SJCRH30 (cell line): ENCODE data around the gene DDIT3. TPM values are rescaled to one million over a fixed set of nuclear protein-coding genes. Genes with fewer than 3 reads are reported as not detected.
"Not testable (repeated sequence)": the region's sequence is repeated elsewhere in the genome, so short reads cannot be mapped to it uniquely, and the experiment has no call there.

ENCODE experiments used
- DNase-seq, 2 experiments: peaks; one replicate each; pipeline ENCODE4 v3.0.0-alpha.2; 2015 to 2020
- H3K27ac ChIP-seq: fragments of 250-450 bp; sonication (Bioruptor Pico); 2 replicates; pipeline ENCODE4 v1.5.1; 2020; ENCODE audit warnings: mild to moderate bottlenecking, moderate library complexity
- H3K27me3 ChIP-seq: fragments of 250-450 bp; sonication (Bioruptor Pico); 2 replicates; pipeline ENCODE4 v1.5.1; 2020; ENCODE audit warnings: mild to moderate bottlenecking, moderate library complexity
- H3K36me3 ChIP-seq: fragments of 250-450 bp; sonication (Bioruptor Pico); 2 replicates; pipeline ENCODE4 v1.5.1; 2020; ENCODE audit warnings: mild to moderate bottlenecking, moderate library complexity
- H3K4me1 ChIP-seq: fragments of 250-450 bp; sonication (Bioruptor Pico); 2 replicates; pipeline ENCODE4 v1.5.1; 2020; ENCODE audit warnings: mild to moderate bottlenecking, moderate library complexity
- H3K4me3 ChIP-seq: fragments of 250-450 bp; sonication (Bioruptor Pico); 2 replicates; pipeline ENCODE4 v1.5.1; 2020; ENCODE audit warnings: mild to moderate bottlenecking, moderate library complexity
- H3K9me3 ChIP-seq: fragments of 250-450 bp; sonication (Bioruptor Pico); replicated peaks from 2 replicates; pipeline ENCODE4 v1.5.1; 2020; ENCODE audit warnings: mild to moderate bottlenecking, moderate library complexity
- total RNA-seq: library from RNA; depleted of rRNA; stranded (reverse); fragments of >200 nt; shearing (Covaris generic); gene quantifications from 2 replicates; pipeline ENCODE4 v1.2.3, GENCODE V29; 2014

DDIT3 gene
- total RNA-seq, 1 experiment from 2014 or later = 91.1 TPM

DNA sequence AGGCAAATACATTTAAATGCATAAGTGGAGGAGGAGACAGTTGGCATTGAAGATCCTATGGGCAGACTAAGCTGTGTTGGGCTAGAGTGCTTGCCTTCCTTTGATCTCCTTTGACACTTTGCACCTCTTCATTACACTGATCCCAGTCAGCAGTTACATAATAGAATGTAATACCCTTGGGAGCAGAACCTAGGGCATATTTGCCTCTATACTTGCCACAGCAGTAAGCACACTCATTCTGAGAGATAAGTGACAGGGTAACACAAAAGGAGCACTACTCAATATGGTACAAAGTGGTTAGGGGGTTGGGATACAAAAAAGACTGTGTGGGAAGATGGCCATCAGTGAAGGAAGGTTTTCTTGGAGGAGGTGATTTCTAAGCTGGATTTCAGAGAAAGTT, 23.5 kb downstream of the DDIT3 start:
- no peak for DNase-seq
- Histone ChIP-seq H3K27ac (no peak overlapping the region), H3K36me3 (peaks cover 79% of the 10 kb centered on the region), H3K27me3 (no peaks in the 10 kb centered on the region), H3K9me3 (no peaks in the 10 kb centered on the region; the same call in 1 of the 2 replicates), H3K4me1 (no peaks in the 10 kb centered on the region), H3K4me3 (no peak overlapping the region)

- not testable (repeated sequence) for H3K4me3 ChIP-seq, DNase-seq, H3K27me3 ChIP-seq, H3K4me1 ChIP-seq, H3K27ac ChIP-seq, H3K9me3 ChIP-seq
- H3K36me3 ChIP-seq = peaks cover 77% of the 10 kb centered on the region
Measured at GRCh38 chr12:57495051-57495701, 25.1 kb downstream of the DDIT3 start.

GRCh38 chr12:57491393-57492280, 28.7 kb downstream of the DDIT3 start:
- H3K4me3 ChIP-seq = no peak overlapping the region
- no peak overlapping the region for H3K27ac ChIP-seq
- no peaks in the 10 kb centered on the region for H3K27me3 ChIP-seq
- peaks cover 57% of the 10 kb centered on the region for H3K36me3 ChIP-seq
- H3K9me3 ChIP-seq = no peaks in the 10 kb centered on the region; the same call in 1 of the 2 replicates
- H3K4me1 ChIP-seq = peaks cover 10% of the 10 kb centered on the region
- peak in 1 of 2 experiments; percentile 67 for DNase-seq

- H3K36me3 ChIP-seq = peaks cover 47% of the 10 kb centered on the region
- no peaks in the 10 kb centered on the region; the same call in 1 of the 2 replicates for H3K9me3 ChIP-seq
- H3K27me3 ChIP-seq = no peaks in the 10 kb centered on the region
- H3K4me1 ChIP-seq = peaks cover 10% of the 10 kb centered on the region
- no peak overlapping the region for H3K4me3 ChIP-seq
- H3K27ac ChIP-seq = no peak overlapping the region
- no peak for DNase-seq
Measured at GRCh38 chr12:57490126-57490525, 30.2 kb downstream of the DDIT3 start.

DNA sequence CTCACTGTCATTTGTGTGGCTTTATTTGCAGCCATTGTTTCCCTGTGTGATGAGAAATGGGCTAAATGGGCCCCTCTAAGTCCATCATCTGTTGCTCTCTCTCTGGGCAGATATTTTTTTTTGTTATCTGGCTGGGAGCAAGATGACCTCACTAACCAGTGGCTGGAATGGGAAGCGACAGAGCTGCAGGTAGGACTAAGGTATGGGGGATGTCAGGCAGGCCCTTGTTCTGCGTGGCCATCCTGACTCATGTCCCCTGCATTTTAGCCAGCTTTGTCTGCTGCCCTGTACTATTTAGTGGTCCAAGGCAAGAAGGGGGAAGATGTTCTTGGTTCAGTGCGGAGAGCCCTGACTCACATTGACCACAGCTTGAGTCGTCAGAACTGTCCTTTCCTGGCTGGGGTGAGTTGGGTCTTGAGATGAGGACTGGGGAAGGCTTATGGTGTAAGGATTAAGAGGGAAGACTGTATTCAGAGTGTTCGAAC, 31.1 kb downstream of the DDIT3 start:
- Histone ChIP-seq H3K36me3 (peaks cover 44% of the 10 kb centered on the region), H3K4me3 (peak overlapping the region; percentile 87), H3K4me1 (peaks cover 10% of the 10 kb centered on the region), H3K27me3 (no peaks in the 10 kb centered on the region), H3K27ac (no peak overlapping the region), H3K9me3 (no peaks in the 10 kb centered on the region; the same call in 1 of the 2 replicates)
- DNase-seq = no peak

DNA sequence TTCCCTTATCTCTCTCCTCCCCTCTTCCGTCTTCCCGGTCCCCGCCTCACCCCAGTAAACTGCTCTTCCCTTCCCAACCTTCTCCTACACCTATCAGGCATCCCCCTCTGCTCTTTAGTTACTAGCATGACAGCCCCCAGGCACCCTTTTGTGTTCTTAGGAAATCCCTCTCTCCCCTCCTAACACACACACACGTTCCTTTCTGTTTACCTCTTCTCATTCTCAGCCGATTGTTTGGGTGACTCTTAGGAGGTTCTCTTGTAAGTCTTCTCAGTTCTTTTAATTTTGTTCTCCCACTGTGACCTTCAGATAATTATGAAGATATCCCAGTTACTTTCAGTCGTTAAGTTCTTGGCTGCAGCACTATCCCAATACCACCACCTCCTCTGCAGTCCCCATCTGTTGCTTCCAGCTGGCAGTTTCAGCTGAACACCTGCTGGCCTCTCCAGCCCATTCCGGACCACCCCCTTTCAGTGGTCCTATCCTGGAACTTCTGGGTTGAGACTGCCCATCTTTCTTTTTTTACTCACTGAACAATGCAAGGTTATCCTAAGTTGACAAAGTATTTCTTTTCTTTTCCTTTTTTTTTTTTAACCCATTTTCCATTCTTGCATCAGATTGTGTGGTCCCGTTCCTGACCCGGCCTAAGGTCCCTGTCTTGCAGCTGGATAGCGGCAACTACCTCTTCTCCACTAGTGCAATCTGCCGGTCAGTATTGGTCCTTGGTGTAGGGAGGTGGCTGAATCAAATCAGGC, 31.7 kb downstream of the DDIT3 start:
- Histone ChIP-seq H3K27ac (peak overlapping the region; percentile 68), H3K27me3 (no peaks in the 10 kb centered on the region), H3K9me3 (no peaks in the 10 kb centered on the region; the same call in 1 of the 2 replicates), H3K4me3 (peak overlapping the region; percentile 87), H3K36me3 (peaks cover 39% of the 10 kb centered on the region), H3K4me1 (peaks cover 11% of the 10 kb centered on the region)
- peak; percentile 88 to 89 for DNase-seq

DNA sequence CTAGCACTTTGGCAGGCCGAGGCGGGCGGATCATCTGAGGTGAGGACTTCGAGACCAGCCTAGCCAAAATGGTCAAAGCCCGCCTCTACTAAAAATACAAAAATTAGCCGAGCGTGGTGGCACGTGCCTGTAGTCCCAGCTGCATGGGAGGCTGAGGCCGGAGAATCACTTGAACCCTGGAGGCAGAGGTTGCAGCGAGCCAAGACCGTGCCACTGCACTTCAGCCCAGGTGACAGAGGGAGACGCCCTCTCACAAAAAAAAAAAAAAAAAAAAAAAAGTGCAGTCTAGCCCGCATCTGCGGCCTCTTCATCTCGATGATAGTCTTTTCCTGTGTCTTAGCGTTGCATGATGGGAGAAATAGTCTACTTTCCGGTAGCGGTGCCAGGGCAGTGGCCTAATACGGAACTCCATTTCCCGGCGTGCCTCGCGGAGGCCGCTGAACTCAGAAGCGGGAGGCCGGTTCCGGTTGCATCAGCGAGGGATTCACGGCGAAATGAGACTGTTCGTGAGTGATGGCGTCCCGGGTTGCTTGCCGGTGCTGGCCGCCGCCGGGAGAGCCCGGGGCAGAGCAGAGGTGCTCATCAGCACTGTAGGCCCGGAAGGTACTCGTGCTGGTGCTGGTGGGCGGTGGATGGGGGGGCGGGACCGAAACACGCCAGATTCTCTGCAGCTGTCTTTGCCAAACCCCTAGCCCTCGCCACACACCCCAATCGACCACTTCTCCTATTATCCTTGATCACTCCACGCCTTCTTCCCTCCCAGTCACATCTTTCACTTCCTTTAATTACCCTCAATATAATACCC, 32.5 kb downstream of the DDIT3 start, which contains the start of gene MARS1:
MARS1 (plus strand) TSS at position 472 of the 805 bp plus-strand sequence; CDS start at position 495, 23 bp downstream.
- Histone ChIP-seq H3K4me3 (peak within 1 kb of the TSS; percentile 87), H3K27me3 (no peaks in the 10 kb centered on the region), H3K9me3 (no peaks in the 10 kb centered on the region; the same call in 1 of the 2 replicates), H3K27ac (peak within 1 kb of the TSS; percentile 68), H3K36me3 (peaks cover 36% of the 10 kb centered on the region), H3K4me1 (peaks cover 19% of the 10 kb centered on the region)
- DNase-seq = peak; percentile 100

GRCh38 chr12:57487055-57487596, 33.2 kb downstream of the DDIT3 start:
- no peak for DNase-seq
- peaks cover 31% of the 10 kb centered on the region for H3K36me3 ChIP-seq
- no peaks in the 10 kb centered on the region for H3K27me3 ChIP-seq
- peak overlapping the region; percentile 68 for H3K27ac ChIP-seq
- no peaks in the 10 kb centered on the region for H3K9me3 ChIP-seq
- H3K4me3 ChIP-seq = peak overlapping the region; percentile 87
- peaks cover 24% of the 10 kb centered on the region for H3K4me1 ChIP-seq

- H3K9me3 ChIP-seq = no peaks in the 10 kb centered on the region
- H3K4me3 ChIP-seq = no peak overlapping the region
- H3K36me3 ChIP-seq = peaks cover 17% of the 10 kb centered on the region
- no peak for DNase-seq
- H3K27me3 ChIP-seq = no peaks in the 10 kb centered on the region
- no peak overlapping the region for H3K27ac ChIP-seq
- peaks cover 33% of the 10 kb centered on the region for H3K4me1 ChIP-seq
Measured at GRCh38 chr12:57485695-57486094, 34.6 kb downstream of the DDIT3 start.

GRCh38 chr12:57483466-57483865, 36.8 kb downstream of the DDIT3 start:
- DNase-seq = no peak
- H3K27me3 ChIP-seq = no peaks in the 10 kb centered on the region
- peaks cover 42% of the 10 kb centered on the region for H3K4me1 ChIP-seq
- no peaks in the 10 kb centered on the region for H3K9me3 ChIP-seq
- no peak overlapping the region for H3K4me3 ChIP-seq
- H3K27ac ChIP-seq = no peak overlapping the region
- H3K36me3 ChIP-seq = no peaks in the 10 kb centered on the region

DNA sequence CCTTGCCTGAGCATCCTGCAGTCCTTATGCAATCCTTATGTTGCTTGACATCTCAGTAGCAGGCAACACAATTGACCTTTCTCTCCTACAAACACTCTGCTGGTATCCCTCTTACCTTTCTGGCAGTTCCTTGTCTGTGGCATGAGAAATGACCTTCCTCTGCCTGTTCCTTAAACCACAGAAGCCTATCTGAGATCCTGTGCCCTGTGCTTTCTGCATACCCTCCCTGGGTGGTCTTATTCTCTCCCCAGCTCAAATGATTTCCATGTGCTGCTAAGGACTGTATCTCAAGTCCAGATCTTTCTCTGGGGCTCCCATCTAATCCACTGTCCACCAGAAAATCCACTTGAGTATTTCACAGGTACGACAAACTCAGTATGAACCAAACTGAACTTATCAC, 38.6 kb downstream of the DDIT3 start:
- Histone ChIP-seq H3K9me3 (no peaks in the 10 kb centered on the region), H3K27ac (no peak overlapping the region), H3K36me3 (no peaks in the 10 kb centered on the region), H3K4me3 (no peak overlapping the region), H3K27me3 (no peaks in the 10 kb centered on the region), H3K4me1 (peaks cover 51% of the 10 kb centered on the region)
- peak; percentile 87 to 92 for DNase-seq

DNA sequence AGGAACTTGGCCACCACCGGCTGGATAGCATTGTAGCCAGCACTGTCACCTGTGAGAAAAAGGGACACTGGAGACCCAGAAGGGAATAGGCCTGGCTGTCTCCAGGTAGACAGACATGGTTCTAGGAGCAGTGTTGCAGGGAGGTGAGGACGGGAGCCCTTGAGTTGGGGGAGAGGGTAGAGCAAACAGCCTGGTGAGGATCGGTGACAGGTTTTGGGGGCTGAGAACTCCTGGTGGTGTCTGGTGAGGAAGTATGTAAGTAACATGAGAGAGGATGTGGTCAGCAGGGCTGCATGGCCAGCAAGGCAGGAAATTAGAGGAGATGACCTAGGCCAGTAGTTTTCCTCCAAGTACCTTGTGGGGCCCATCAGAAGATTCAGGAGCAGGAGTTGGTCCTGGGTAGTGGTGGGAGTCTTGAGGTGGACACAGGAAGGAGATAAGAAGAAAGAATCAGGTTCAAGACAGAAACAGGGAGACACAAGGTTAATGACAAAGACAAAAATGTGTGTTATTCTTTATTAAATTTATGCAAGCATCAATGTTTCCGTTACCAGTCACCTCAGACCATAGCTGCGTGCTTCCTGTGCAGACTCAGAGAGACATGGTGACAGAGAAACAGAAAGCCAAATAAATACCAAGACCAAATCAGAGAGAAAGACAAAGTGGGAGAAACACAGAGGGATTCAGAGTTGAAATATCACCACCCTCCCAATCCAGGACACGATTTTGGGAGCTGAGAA, 40.8 kb downstream of the DDIT3 start, which contains the start of gene ARHGAP9:
ARHGAP9 (minus strand) TSS at position 491 of the 740 bp plus-strand sequence; CDS start at position 31, 460 bp downstream.
- H3K27me3 ChIP-seq = no peaks in the 10 kb centered on the region
- no peaks in the 10 kb centered on the region for H3K36me3 ChIP-seq
- peaks cover 51% of the 10 kb centered on the region for H3K4me1 ChIP-seq

GRCh38 chr12:57479043-57479375, 41.3 kb downstream of the DDIT3 start:
- H3K27me3 ChIP-seq = no peaks in the 10 kb centered on the region
- DNase-seq = no peak
- H3K36me3 ChIP-seq = no peaks in the 10 kb centered on the region
- H3K9me3 ChIP-seq = no peaks in the 10 kb centered on the region
- no peak overlapping the region for H3K27ac ChIP-seq
- no peak overlapping the region for H3K4me3 ChIP-seq
- peaks cover 51% of the 10 kb centered on the region for H3K4me1 ChIP-seq

More for the DNA sequence above, 40.8 kb downstream of the DDIT3 start, which contains the start of gene ARHGAP9:
- Histone ChIP-seq H3K4me3 (no peak within 1 kb of the TSS), H3K27ac (no peak within 1 kb of the TSS), H3K9me3 (no peaks in the 10 kb centered on the region)
- peak; percentile 83 to 84 for DNase-seq
